Endothelial cell of umbilical vein (primary cell): Measurements from ENCODE around the gene CATSPER2.
"Not testable (repeated sequence)": the region's sequence is repeated elsewhere in the genome, so short reads cannot be mapped to it uniquely, and the experiment has no call there.

ENCODE experiments used
- CTCF ChIP-seq, 2 donors: IDR thresholded peaks; 1 replicate in 1 of 2; 2 replicates in 1 of 2; pipeline ENCODE4 v1.5.1; 2011; ENCODE audit warnings: low read length in 2 of 2, mild to moderate bottlenecking in 2 of 2, moderate library complexity in 2 of 2, control low read depth in 1 of 2, inconsistent platforms in 1 of 2, low read depth in 1 of 2; ENCODE audit not compliant: insufficient read depth in 1 of 2; ENCODE audit errors: extremely low read depth in 1 of 2
- EZH2 ChIP-seq: IDR thresholded peaks from 2 replicates; pipeline ENCODE4 v1.6.1; 2012; ENCODE audit warnings: borderline replicate concordance, low read depth, mild to moderate bottlenecking, moderate library complexity, low read length, inconsistent platforms; ENCODE audit not compliant: severe bottlenecking
- POLR2A ChIP-seq: IDR thresholded peaks from 2 replicates; pipeline ENCODE4 v1.6.1; 2012; ENCODE audit warnings: low read depth, mild to moderate bottlenecking, control low read depth, low read length
- POLR2AphosphoS5 ChIP-seq: IDR thresholded peaks from 2 replicates; pipeline ENCODE4 v1.6.1; 2012; ENCODE audit warnings: low read depth, mild to moderate bottlenecking, control low read depth, low read length, moderate library complexity; ENCODE audit not compliant: insufficient read depth

- TF ChIP-seq POLR2AphosphoS5; EZH2; CTCF (IDR thresholded peaks at IDR 0.05; ENCODE audit: extremely low read depth in 1 of 2, insufficient read depth in 1 of 2, low read depth in 1 of 2, low read length in 2 of 2); POLR2A: not testable (repeated sequence)
Measured at GRCh38 chr15:43617750-43618149, 30.9 kb downstream of the CATSPER2 start.
